Fibroblast of lung (primary cell): ENCODE data around the gene VTI1A.

Experiments used
- EZH2 ChIP-seq: IDR thresholded peaks from 2 replicates; pipeline ENCODE4 v1.5.1; 2012; ENCODE audit warnings: low read length, control low read depth, mild to moderate bottlenecking; ENCODE audit errors: missing control alignments
- TF ChIP-seq, protein P1 (sequence below), 2 donors: IDR thresholded peaks in 1 of 2; conservative IDR thresholded peaks in 1 of 2; 1 replicate in 1 of 2; 2 replicates in 1 of 2; pipeline ENCODE4 v1.5.1; 2011 to 2012; ENCODE audit warnings: low read length in 2 of 2, control low read depth in 1 of 2, inconsistent platforms in 1 of 2, low read depth in 1 of 2, mild to moderate bottlenecking in 1 of 2

DNA sequence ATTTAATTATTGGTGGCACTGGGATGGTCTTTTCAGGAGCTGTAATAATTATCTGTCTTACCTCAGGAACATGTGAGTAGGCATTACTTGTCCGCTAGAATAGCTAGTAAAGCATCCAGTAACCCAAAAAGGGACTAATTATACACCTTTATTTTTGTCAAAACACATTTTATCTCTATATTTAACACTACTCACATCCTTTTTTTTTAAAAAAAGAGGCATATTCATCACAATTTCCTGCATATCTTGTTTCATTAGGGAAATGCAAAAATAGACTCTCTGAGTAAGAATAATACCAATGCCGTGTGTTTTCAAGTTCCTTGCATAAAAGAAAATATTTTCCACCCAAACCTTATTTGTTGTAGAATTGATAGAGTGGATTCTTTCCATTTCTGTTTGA, 99.5 kb downstream of the VTI1A start:
- TF ChIP-seq, protein P1, sequence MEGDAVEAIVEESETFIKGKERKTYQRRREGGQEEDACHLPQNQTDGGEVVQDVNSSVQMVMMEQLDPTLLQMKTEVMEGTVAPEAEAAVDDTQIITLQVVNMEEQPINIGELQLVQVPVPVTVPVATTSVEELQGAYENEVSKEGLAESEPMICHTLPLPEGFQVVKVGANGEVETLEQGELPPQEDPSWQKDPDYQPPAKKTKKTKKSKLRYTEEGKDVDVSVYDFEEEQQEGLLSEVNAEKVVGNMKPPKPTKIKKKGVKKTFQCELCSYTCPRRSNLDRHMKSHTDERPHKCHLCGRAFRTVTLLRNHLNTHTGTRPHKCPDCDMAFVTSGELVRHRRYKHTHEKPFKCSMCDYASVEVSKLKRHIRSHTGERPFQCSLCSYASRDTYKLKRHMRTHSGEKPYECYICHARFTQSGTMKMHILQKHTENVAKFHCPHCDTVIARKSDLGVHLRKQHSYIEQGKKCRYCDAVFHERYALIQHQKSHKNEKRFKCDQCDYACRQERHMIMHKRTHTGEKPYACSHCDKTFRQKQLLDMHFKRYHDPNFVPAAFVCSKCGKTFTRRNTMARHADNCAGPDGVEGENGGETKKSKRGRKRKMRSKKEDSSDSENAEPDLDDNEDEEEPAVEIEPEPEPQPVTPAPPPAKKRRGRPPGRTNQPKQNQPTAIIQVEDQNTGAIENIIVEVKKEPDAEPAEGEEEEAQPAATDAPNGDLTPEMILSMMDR (conservative IDR thresholded peaks at IDR 0.05 in 1 of 2, IDR thresholded peaks at IDR 0.05 in 1 of 2; ENCODE audit: low read depth in 1 of 2, low read length in 2 of 2) = no peak
- TF ChIP-seq EZH2 = no peak
